HCT116 (cell line): ENCODE data around the gene ESR2.

Source experiments
- CTCF ChIP-seq, 3 experiments: fragments of 200-600 bp in 1 of 3; sonication (generic) in 1 of 3; IDR thresholded peaks in 2 of 3; conservative IDR thresholded peaks in 1 of 3; 2 replicates each; pipeline ENCODE4 v1.5.1; 2012 to 2017; ENCODE audit warnings: low read depth in 2 of 3, low read length in 2 of 3, antibody characterized with exemption in 1 of 3, borderline replicate concordance in 1 of 3, control low read depth in 1 of 3, mild to moderate bottlenecking in 1 of 3, mixed read lengths in 1 of 3, mixed run types in 1 of 3, moderate library complexity in 1 of 3; ENCODE audit not compliant: insufficient read depth in 1 of 3
- EZH2 ChIP-seq: fragments of 200-600 bp; sonication (generic); IDR thresholded peaks from 2 replicates; pipeline ENCODE4 v1.6.1; 2017; ENCODE audit warnings: antibody characterized with exemption, mixed run types
- POLR2A ChIP-seq: IDR thresholded peaks from 2 replicates; pipeline ENCODE4 v1.7.0; 2011; ENCODE audit warnings: borderline replicate concordance; ENCODE audit not compliant: insufficient read depth, insufficient read length; ENCODE audit errors: extremely low read depth
- SIN3A ChIP-seq: IDR thresholded peaks from 2 replicates; pipeline ENCODE4 v1.6.1; 2012; ENCODE audit warnings: low read depth
- ZNF274 ChIP-seq: fragments of 200-500 bp; sonication (Bioruptor generic); IDR thresholded peaks from 2 replicates; pipeline ENCODE4 v1.6.1; 2014; ENCODE audit warnings: mild to moderate bottlenecking, low read depth, low read length, inconsistent platforms

- no peak for TF ChIP-seq CTCF (IDR thresholded peaks at IDR 0.05 in 2 of 3, conservative IDR thresholded peaks at IDR 0.05 in 1 of 3; ENCODE audit: borderline replicate concordance in 1 of 3, insufficient read depth in 1 of 3, low read depth in 2 of 3, low read length in 2 of 3)
- no peak for TF ChIP-seq EZH2
- no peak for TF ChIP-seq POLR2A
- no peak for TF ChIP-seq SIN3A
- TF ChIP-seq ZNF274 = no peak
These were observed 32.3 kb upstream of the ESR2 start for GRCh38 chr14:64326502-64326901.
